HG03159 (cell line): ENCODE measurements around the gene PIGM.

Experiments used
- ATAC-seq: cut with Tn5 transposase; IDR thresholded peaks from one replicate; pipeline ENCODE4 v1.9.1; 2021; ENCODE audit warnings: mild to moderate bottlenecking, moderate library complexity; ENCODE audit not compliant: unreplicated experiment

Gene PIGM

DNA sequence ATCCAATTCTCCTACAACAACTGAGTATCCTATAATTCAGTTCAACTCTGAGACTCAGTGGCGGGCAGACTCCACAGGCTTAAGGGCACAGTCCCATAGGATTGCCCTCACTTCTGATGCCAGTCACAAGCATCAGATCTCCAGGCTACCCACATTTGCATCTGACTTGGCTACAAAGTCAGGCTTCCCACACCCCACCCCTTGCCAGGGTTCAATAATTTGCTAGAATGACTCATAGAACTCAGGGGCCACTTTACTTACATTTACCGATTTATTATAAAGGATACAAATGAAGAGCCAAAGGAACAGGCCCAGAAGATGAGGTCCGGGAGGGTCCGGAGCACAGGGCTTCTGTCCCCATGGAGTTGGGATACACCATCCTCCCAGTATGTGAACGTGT, 41.8 kb downstream of the PIGM start:
- no peak for ATAC-seq

DNA sequence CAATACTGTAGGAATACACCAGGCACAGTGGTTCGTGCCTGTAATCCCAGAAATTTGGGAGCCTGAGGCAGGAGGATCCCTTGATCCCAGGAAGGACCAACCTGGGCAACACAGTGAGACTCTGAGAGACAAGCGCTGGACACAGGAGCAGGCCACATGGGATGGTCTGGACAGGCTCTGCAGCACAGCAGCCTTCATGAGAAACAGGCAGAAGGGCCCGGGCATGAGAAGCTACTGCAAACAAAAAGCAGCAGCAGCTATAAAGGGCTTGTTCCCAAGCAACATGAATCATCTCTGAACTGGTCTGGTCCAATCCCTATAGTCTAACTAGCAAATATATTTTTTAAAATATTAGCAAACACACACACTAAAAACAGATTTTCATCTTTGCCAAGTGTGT, 42.2 kb downstream of the PIGM start:
- no peak for ATAC-seq

DNA sequence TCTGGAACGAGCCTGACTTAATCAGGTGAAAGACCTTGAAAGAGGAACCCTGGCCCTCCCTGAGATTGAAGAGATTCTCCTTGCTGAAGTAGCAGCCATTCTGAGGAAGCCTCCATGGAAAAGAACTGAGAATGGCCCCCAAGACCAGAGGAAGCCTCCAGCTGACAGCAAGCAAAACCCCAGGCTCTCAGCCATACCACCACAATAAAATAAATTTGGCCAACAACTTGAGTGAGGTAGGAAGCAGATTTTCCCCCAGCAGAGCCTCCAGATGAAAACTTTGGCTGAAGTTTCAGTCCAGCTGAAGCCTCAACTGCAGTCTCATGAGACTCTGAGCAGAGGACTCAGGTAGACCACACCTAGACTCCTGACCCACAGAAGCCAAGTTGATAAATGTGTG, 43.8 kb downstream of the PIGM start:
- ATAC-seq = no peak

DNA sequence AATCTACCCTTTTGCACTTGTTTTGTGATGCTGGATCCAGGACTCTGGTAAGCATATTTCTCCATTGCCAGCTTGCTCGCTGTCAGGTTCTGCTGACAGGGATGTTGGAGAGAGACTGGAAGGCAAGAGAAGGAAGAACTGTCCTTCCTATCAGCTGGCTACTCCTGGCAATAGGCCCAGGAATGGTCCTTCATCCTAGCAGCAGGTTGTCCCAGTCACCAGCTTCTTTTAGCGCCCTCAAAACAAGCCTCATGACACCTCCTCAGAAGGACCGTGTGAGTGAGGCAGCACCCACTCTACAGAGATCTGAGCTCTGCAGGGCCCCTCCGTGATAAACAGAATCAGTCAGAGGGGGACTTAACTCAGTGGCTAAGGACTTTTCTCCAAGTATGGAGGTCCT, 44.6 kb downstream of the PIGM start:
- ATAC-seq = no peak

DNA sequence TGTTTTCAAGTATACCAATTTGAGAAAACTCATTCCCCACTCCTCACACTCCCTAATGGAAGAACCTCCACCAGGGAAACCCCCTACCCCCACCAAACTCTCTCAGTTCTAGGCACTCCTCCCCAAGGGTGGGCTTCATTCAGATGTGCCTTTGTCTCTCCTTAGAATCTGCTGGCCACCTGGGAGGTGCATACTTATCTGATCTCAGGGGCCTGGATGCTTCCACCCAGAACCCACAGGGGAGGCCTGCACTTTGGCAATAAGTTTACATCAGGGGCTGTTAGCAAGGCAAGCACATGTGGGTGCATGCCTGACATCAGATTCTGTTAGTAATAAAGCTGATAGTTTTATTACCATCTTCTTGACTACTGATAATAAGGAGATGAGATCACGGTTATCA, 45.3 kb downstream of the PIGM start:
- no peak for ATAC-seq

DNA sequence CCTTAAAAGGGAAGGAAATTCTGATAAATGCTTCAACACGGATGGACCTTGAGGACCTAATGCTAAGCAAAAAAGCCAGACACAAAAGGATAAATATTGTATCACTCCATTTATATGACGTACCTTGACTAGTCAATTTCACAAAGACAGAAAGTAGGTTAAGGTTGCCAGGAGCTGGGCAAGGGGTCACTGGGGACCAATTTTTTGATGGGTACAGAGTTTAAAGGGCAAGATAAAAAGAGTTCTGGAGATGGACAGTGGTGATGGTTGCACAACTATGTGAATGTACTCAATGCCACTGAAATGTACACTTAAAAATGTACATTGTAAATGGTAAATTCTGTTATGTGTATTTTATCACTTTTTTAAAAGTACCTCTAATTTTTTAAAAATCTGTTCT, 45.7 kb downstream of the PIGM start:
- no peak for ATAC-seq

DNA sequence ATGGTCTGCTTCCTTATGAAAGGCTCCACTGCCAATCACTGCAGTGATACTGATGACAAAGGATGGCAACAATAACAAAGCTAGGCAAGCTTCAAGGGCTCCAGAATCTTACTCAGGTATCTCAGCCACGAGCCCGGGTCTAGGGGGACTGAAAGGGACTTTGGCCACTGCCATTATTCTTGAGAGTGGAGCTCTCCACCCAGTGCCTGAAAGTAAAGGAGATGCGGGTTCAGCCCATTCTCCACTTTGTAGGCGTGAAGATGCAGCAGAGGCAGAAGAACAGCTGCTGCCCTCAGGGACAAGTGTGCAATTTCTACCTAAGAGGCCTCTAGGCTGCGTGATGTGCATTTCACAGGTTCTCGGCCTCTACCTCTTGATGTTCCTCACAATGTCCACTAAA, 46.3 kb downstream of the PIGM start:
- ATAC-seq = no peak

DNA sequence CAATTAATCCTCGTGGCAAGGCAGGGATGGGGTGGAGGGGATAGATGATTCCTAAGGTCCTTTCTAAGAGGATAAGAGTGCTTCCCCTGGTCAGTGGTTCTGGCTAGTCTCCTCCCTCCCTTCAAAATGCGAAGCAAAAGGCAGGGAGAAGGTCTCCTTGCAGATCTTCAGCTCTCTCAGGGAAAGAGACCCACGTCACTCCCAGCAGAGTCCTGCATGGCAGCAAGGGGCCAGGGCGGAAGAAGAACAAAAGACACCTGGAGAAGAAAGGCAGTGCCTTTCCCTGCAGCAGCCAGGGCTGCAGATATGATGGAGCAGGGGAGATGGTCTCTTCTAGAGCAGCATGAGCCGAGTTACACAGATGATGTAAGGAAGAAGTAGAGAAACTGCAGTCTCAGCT, 48.1 kb downstream of the PIGM start:
- no peak for ATAC-seq

DNA sequence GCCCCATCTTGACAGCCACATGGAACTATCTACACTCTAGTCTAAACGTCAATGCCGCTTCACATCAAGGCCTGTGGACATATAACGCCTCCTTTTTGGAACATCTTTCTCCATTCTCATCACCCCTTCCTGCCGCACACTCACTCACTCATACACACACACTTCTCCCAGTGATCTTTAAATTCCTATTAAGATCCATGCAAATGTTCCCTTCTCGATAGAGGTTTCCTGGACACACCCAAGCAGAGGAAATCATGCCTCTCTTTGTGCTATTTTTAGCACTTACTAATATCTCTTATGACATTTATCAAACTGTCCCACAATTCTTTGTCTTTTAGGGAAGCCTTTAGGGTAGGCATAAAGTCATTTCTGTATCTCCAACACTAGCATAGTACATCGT, 49.5 kb downstream of the PIGM start:
- no peak for ATAC-seq

DNA sequence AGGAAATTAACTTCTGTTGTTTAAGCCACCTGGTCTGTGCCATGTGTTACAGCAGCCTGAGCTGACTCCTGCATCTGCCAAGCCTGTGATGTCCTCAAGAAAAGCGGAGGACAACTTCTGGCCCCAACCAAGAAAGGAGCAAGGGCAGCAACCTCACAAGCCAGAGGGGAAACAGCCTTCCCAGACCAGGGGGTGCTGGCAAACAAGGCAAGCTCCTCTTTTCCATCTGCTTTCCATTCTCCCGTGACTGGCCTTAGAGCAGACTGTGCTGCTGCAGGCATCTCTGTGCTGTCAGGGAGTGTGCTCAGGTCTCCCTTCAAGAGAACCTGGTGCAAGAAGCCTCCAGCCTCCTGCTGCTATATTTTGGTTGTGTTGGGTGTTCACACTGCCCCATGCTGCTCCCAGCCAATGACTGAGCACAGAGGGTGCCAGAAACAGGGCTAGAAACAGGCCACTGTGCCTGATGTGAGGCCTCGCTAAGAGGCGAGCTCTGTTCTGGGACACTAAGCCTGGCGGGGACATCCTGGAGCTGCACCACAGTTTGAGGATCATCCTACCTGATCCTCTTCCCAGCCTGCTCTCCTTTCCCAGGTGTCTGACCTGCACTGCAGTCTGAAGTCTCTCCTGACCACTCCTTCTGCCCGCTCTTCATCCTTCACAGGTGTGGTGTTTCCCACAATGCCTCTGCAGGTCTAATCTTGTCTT, 50.3 kb downstream of the PIGM start:
- ATAC-seq = no peak

DNA sequence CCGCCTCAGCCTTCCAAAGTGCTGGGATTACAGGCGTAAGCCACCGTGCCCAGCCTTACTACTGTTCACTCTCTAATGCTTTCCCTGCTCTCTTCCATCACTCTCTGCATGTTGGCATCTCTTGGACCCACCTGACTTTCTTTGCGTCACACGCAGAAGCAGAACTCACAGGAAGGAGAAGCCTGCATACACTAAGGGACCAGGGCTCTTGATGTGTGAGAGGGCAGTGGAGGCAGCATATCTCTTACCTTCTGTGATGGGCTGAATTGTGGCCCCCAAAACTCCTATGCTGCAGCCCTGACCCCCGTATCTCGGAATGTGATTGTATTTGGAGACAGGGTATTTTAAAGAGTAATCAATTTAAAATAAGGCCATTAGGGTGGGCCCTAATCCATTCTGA, 51.0 kb downstream of the PIGM start:
- no peak for ATAC-seq

DNA sequence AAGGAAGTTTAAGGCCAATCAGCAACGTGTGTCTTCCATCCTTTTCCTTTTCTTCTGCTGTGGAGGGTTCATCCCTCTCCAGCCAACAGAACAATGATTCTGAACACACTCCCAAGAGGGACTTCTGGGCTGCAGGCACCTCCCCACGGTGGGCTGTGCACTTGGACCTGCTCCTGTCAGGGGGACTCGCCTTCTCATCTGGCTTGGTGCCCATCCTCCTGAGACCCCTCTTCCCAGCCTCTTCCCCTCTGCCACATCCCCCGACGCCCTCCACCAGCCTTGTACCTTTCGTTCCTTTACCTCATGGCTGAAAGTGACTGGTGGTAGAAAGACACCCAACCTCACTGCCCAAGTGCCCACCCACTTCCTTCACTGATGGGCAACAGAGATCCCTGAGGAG, 51.7 kb downstream of the PIGM start:
- ATAC-seq = no peak

DNA sequence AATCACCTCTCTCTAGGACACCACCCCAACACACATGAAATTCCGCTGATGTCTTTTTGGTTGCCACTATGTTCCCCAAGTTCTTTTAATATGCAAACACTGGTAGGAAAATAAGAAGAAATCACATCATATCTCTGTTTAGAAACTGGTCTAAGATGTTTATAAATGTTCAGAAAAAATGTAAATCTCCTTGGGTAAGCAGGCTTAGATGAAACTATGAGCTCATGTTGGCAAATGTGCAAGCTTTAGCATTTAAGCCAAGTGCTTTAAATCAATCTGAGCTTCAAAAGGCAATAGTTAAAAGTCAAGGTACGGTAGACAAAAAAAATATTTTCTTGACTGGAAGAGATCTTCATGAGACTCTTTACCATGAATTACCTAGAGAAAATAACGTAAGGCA, 52.5 kb downstream of the PIGM start:
- ATAC-seq = no peak

DNA sequence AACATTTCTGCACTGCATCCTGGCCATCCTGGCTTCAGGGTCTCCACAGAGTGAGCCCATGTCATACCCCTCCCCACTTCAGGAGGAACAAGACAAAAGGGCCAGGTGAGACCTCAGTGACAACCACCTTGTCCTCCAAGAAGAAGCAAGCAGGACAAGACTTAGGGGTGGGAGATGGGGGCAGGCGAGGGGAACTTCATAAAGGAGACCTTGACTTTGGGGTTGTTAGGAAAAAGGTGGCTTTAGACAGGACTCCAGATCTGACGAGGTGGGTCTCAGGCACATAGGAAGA, 53.7 kb downstream of the PIGM start:
- no peak for ATAC-seq

DNA sequence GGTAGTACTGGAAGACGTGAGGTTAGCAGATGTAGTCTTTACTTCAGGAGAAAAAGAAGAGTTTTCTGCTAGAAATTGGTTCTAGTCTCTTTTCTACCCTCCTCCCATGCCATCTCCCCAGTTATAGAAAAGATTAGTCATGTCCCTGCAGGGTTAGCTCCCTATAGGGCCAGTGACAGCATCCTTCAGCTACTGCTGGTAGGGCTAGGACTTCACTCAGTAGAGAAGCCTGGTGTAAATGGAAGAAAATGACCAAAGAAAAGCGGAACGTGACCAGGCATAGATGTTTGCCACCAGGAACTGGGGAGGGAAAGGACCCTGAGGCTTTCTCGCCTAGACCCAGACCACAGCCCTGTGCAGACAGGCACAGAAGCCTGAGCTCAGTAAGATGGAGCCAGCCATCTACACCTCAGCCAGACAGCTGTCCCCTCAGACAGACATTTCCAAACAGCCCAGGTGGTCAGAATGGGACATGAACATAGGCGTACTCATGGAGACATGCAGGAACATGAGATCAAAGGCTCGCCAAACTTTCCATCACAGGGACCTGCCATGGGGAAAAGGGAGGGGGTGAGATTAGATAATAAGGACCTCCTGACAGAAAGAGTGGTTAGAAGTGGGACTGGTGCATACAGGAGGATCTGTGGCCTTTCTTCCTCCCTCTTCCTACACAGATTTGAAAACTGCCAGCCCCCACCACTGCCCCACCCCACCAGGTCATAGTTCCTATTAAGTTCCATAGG, 54.3 kb downstream of the PIGM start:
- no peak for ATAC-seq
